BE2C (cell line): ENCODE measurements around the gene SPTBN1.

Source experiments
- DNase-seq: peaks from one replicate; pipeline ENCODE4 v3.0.0-alpha.2; 2020
- H3K27me3 ChIP-seq: fragments of 250-450 bp; sonication (Bioruptor Pico); 2 replicates; pipeline ENCODE4 v1.5.1; 2020; ENCODE audit warnings: mild to moderate bottlenecking
- H3K36me3 ChIP-seq: fragments of 250-450 bp; sonication (Bioruptor Pico); 2 replicates; pipeline ENCODE4 v1.5.1; 2020; ENCODE audit warnings: mild to moderate bottlenecking
- H3K4me1 ChIP-seq: fragments of 250-450 bp; sonication (Bioruptor Pico); 2 replicates; pipeline ENCODE4 v1.5.1; 2020
- H3K4me3 ChIP-seq: 2 replicates; pipeline ENCODE4 v1.5.1; 2011; ENCODE audit warnings: low read depth, low read length
- H3K9me3 ChIP-seq: fragments of 250-450 bp; sonication (Bioruptor Pico); 2 replicates; pipeline ENCODE4 v1.5.1; 2020
- TF ChIP-seq, protein P1 (sequence below): IDR thresholded peaks from 2 replicates; pipeline ENCODE4 v1.5.1; 2012; ENCODE audit warnings: mild to moderate bottlenecking, low read depth, low read length

Gene SPTBN1

GRCh38 chr2:54499661-54500060 is 43.5 kb downstream of the SPTBN1 start:
- Histone ChIP-seq H3K4me1 (no peaks in the 10 kb centered on the region; the same call in 1 of the 2 replicates), H3K27me3 (no peaks in the 10 kb centered on the region), H3K9me3 (no peaks in the 10 kb centered on the region), H3K4me3 (no peak overlapping the region), H3K36me3 (no peaks in the 10 kb centered on the region)
- DNase-seq = no peak
- TF ChIP-seq, protein P1, sequence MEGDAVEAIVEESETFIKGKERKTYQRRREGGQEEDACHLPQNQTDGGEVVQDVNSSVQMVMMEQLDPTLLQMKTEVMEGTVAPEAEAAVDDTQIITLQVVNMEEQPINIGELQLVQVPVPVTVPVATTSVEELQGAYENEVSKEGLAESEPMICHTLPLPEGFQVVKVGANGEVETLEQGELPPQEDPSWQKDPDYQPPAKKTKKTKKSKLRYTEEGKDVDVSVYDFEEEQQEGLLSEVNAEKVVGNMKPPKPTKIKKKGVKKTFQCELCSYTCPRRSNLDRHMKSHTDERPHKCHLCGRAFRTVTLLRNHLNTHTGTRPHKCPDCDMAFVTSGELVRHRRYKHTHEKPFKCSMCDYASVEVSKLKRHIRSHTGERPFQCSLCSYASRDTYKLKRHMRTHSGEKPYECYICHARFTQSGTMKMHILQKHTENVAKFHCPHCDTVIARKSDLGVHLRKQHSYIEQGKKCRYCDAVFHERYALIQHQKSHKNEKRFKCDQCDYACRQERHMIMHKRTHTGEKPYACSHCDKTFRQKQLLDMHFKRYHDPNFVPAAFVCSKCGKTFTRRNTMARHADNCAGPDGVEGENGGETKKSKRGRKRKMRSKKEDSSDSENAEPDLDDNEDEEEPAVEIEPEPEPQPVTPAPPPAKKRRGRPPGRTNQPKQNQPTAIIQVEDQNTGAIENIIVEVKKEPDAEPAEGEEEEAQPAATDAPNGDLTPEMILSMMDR = no peak

GRCh38 chr2:54500404-54501205 is 44.5 kb downstream of the SPTBN1 start:
- Histone ChIP-seq H3K9me3 (no peaks in the 10 kb centered on the region), H3K36me3 (no peaks in the 10 kb centered on the region), H3K4me1 (no peaks in the 10 kb centered on the region; the same call in 1 of the 2 replicates), H3K4me3 (no peak overlapping the region), H3K27me3 (no peaks in the 10 kb centered on the region)
- DNase-seq = no peak
- TF ChIP-seq, protein P1 = no peak

GRCh38 chr2:54502731-54503130 is 46.6 kb downstream of the SPTBN1 start:
- TF ChIP-seq, protein P1 = no peak
- no peaks in the 10 kb centered on the region; the same call in 1 of the 2 replicates for H3K4me1 ChIP-seq
- DNase-seq = no peak
- H3K36me3 ChIP-seq = no peaks in the 10 kb centered on the region
- H3K9me3 ChIP-seq = no peaks in the 10 kb centered on the region
- no peak overlapping the region for H3K4me3 ChIP-seq
- no peaks in the 10 kb centered on the region for H3K27me3 ChIP-seq

- H3K27me3 ChIP-seq = no peaks in the 10 kb centered on the region
- DNase-seq = peak; percentile 75
- no peaks in the 10 kb centered on the region for H3K9me3 ChIP-seq
- H3K4me1 ChIP-seq = no peaks in the 10 kb centered on the region; the same call in 1 of the 2 replicates
- no peak overlapping the region for H3K4me3 ChIP-seq
- TF ChIP-seq, protein P1 = peak; percentile 76
- no peaks in the 10 kb centered on the region for H3K36me3 ChIP-seq
These were observed 47.1 kb downstream of the SPTBN1 start for GRCh38 chr2:54503192-54503591.

- Histone ChIP-seq H3K4me1 (no peaks in the 10 kb centered on the region; the same call in 1 of the 2 replicates), H3K9me3 (no peaks in the 10 kb centered on the region), H3K36me3 (no peaks in the 10 kb centered on the region), H3K27me3 (no peaks in the 10 kb centered on the region), H3K4me3 (no peak overlapping the region)
- DNase-seq = no peak
- TF ChIP-seq, protein P1 = no peak
These were observed 47.7 kb downstream of the SPTBN1 start for GRCh38 chr2:54503828-54504227.

- Histone ChIP-seq H3K4me1 (no peaks in the 10 kb centered on the region; the same call in 1 of the 2 replicates), H3K4me3 (no peak overlapping the region), H3K36me3 (no peaks in the 10 kb centered on the region), H3K27me3 (no peaks in the 10 kb centered on the region), H3K9me3 (no peaks in the 10 kb centered on the region)
- TF ChIP-seq, protein P1 = no peak
- DNase-seq = no peak
These were observed 48.7 kb downstream of the SPTBN1 start for GRCh38 chr2:54504866-54505265.
